ENCODE data around the gene WHRN. TPM values are rescaled to one million over a fixed set of nuclear protein-coding genes. Genes with fewer than 3 reads are reported as not detected.

WHRN gene
- total and polyA plus RNA-seq, 2 donors (not counting 1 experiment from before 2014, with no cell fraction given): 19.4 to 95.7 TPM

GRCh38 chr9:114431770-114432169 lies 73.5 kb downstream of the WHRN start:
- Mint-ChIP-seq H3K27ac (no peak overlapping the region), H3K4me3 (no peak overlapping the region), H3K9me3 (ENCODE audit: insufficient read depth) (no peaks in the 10 kb centered on the region), H3K27me3 (peaks cover 7% of the 10 kb centered on the region), H3K4me1 (peaks cover 2% of the 10 kb centered on the region)
- no peaks in the 10 kb centered on the region for H3K4me1 ChIP-seq (ENCODE audit: control insufficient read depth in 2 of 2, insufficient read depth in 2 of 2, low read length in 2 of 2)
- peaks cover 0 to 3% (median 0%) of the 10 kb centered on the region in 4 experiments for H3K27me3 ChIP-seq (replicated peaks in 1 of 4; ENCODE audit: control extremely low read depth in 1 of 4, control insufficient read depth in 3 of 4, insufficient read depth in 4 of 4, low read length in 3 of 4)
- H2AFZ ChIP-seq (ENCODE audit: insufficient read depth, low read depth, low read length, poor library complexity, severe bottlenecking): no peak overlapping the region
- no peaks in the 10 kb centered on the region for H4K20me1 ChIP-seq (ENCODE audit: control insufficient read depth, insufficient read depth, low read length, poor library complexity, severe bottlenecking)
- H3K9ac ChIP-seq (ENCODE audit: low read length): no peak overlapping the region
- no peak overlapping the region for H3K4me3 ChIP-seq (ENCODE audit: control extremely low read depth in 1 of 5, extremely low read depth in 1 of 5, insufficient read depth in 1 of 5, low read depth in 2 of 5, low read length in 4 of 5)
- intact Hi-C loops (cut with micrococcal nuclease): loop anchor here (10.0 kb wide), 1 partner anchor 583 kb away; no protein-coding TSS in a partner anchor
- no peak overlapping the region for H3K27ac ChIP-seq (ENCODE audit: low read length in 2 of 2)
- DNase-seq (no peak), ATAC-seq (ENCODE audit: low read depth) (no peak)
- no peaks in the 10 kb centered on the region for H3K36me3 ChIP-seq (replicated peaks in 1 of 2; ENCODE audit: control extremely low read depth in 1 of 2, control insufficient read depth in 1 of 2, extremely low read depth in 1 of 2, insufficient read depth in 2 of 2, low read length in 1 of 2)
- H3K9me3 ChIP-seq (ENCODE audit: control extremely low read depth in 1 of 3, control insufficient read depth in 2 of 3, insufficient read depth in 1 of 3, low read length in 2 of 3): no peaks in the 10 kb centered on the region
- H3K79me2 ChIP-seq (ENCODE audit: control insufficient read depth, insufficient read depth, low read length): no peaks in the 10 kb centered on the region
- H3K4me2 ChIP-seq (replicated peaks; ENCODE audit: low read depth, low read length, poor library complexity, severe bottlenecking): no peak overlapping the region
- WGBS (ENCODE audit: insufficient coverage): 100% methylated on average over 2 of the region's 6 CpGs
- ChIA-PET CTCF (interaction anchor here (1.1 to 9.8 kb wide), 5 partner anchors 10 to 223 kb away, joined by 3 to 212 read pairs (median 41); partner anchors contain the start of genes TEX53 and WHRN), POLR2A (no interaction called here)
- no peak for TF ChIP-seq EZH2 (IDR thresholded peaks at IDR 0.05; ENCODE audit: borderline replicate concordance, insufficient read depth, low read depth, low read length, poor library complexity, severe bottlenecking)
- TF ChIP-seq CTCF (IDR thresholded peaks at IDR 0.05): no peak

DNA sequence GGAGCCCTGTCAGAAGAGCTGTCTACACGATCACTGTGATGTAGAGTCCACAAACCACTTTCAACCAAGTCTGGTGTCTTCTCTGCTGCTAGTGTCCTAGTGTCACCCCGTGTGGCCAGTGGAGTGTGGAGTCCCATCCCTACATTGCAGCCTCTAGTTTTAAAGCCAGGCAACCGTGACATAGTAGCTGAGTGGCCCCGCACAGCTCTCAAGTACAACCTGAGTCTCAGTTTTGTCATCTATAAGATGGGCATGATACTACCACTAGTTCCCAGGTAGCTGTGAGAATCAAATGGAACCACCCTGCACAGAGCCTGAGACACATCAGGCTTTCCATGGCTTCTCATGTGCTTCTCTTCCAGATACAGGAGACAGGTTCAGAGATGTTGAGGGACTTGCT lies 74.3 kb downstream of the WHRN start:
- peaks cover 0 to 3% (median 0%) of the 10 kb centered on the region in 4 experiments for H3K27me3 ChIP-seq (replicated peaks in 1 of 4; ENCODE audit: control extremely low read depth in 1 of 4, control insufficient read depth in 3 of 4, insufficient read depth in 4 of 4, low read length in 3 of 4)
- ATAC-seq (ENCODE audit: low read depth) (no peak), DNase-seq (no peak)
- no peak overlapping the region for H3K4me3 ChIP-seq (ENCODE audit: control extremely low read depth in 1 of 5, extremely low read depth in 1 of 5, insufficient read depth in 1 of 5, low read depth in 2 of 5, low read length in 4 of 5)
- no peak overlapping the region for H3K4me2 ChIP-seq (replicated peaks; ENCODE audit: low read depth, low read length, poor library complexity, severe bottlenecking)
- no peak overlapping the region for H3K27ac ChIP-seq (ENCODE audit: low read length in 2 of 2)
- 92% methylated on average over 4 of the region's 4 CpGs for WGBS (ENCODE audit: insufficient coverage)
- no peaks in the 10 kb centered on the region for H3K36me3 ChIP-seq (replicated peaks in 1 of 2; ENCODE audit: control extremely low read depth in 1 of 2, control insufficient read depth in 1 of 2, extremely low read depth in 1 of 2, insufficient read depth in 2 of 2, low read length in 1 of 2)
- Mint-ChIP-seq H3K4me3 (no peak overlapping the region), H3K4me1 (peaks cover 2% of the 10 kb centered on the region), H3K27me3 (peaks cover 7% of the 10 kb centered on the region), H3K9me3 (ENCODE audit: insufficient read depth) (no peaks in the 10 kb centered on the region), H3K27ac (no peak overlapping the region)
- H3K79me2 ChIP-seq (ENCODE audit: control insufficient read depth, insufficient read depth, low read length): no peaks in the 10 kb centered on the region
- H3K4me1 ChIP-seq (ENCODE audit: control insufficient read depth in 2 of 2, insufficient read depth in 2 of 2, low read length in 2 of 2): no peaks in the 10 kb centered on the region
- ChIA-PET CTCF (interaction anchor here (1.1 to 9.8 kb wide), 5 partner anchors 9 to 223 kb away, joined by 3 to 212 read pairs (median 41); partner anchors contain the start of genes TEX53 and WHRN), POLR2A (no interaction called here)
- TF ChIP-seq EZH2 (IDR thresholded peaks at IDR 0.05; ENCODE audit: borderline replicate concordance, insufficient read depth, low read depth, low read length, poor library complexity, severe bottlenecking): no peak
- no peak for TF ChIP-seq CTCF (IDR thresholded peaks at IDR 0.05)
- intact Hi-C loops (cut with micrococcal nuclease): loop anchor here (10.0 kb wide), 1 partner anchor 584 kb away; no protein-coding TSS in a partner anchor
- no peak overlapping the region for H3K9ac ChIP-seq (ENCODE audit: low read length)
- H2AFZ ChIP-seq (ENCODE audit: insufficient read depth, low read depth, low read length, poor library complexity, severe bottlenecking): no peak overlapping the region
- no peaks in the 10 kb centered on the region for H4K20me1 ChIP-seq (ENCODE audit: control insufficient read depth, insufficient read depth, low read length, poor library complexity, severe bottlenecking)
- no peaks in the 10 kb centered on the region for H3K9me3 ChIP-seq (ENCODE audit: control extremely low read depth in 1 of 3, control insufficient read depth in 2 of 3, insufficient read depth in 1 of 3, low read length in 2 of 3)
